Activated T-cell treated with anti-CD3 and anti-CD28 coated beads, Interleukin-2, amount 50 U/mL, for 24 hours (primary cell): ENCODE data around the gene SPINK2.

Source experiments
- DNase-seq: peaks from one replicate; pipeline ENCODE4 v3.0.0-alpha.2; 2020
- H3K27ac Mint-ChIP-seq: 2 replicates; pipeline ENCODE4 v1.8.0; 2020; ENCODE audit warnings: mild to moderate bottlenecking, mixed read lengths
- H3K27me3 Mint-ChIP-seq: 2 replicates; pipeline ENCODE4 v1.8.0; 2020; ENCODE audit warnings: mixed read lengths
- H3K36me3 Mint-ChIP-seq: 2 replicates; pipeline ENCODE4 v1.8.0; 2020; ENCODE audit warnings: low read depth, mixed read lengths
- H3K4me1 Mint-ChIP-seq: 2 replicates; pipeline ENCODE4 v1.8.0; 2020; ENCODE audit warnings: low read depth, mixed read lengths
- H3K4me3 Mint-ChIP-seq: 2 replicates; pipeline ENCODE4 v1.8.0; 2020; ENCODE audit warnings: mild to moderate bottlenecking, moderate library complexity, mixed read lengths
- H3K9me3 Mint-ChIP-seq: 2 replicates; pipeline ENCODE4 v1.8.0; 2020; ENCODE audit warnings: mixed read lengths

SPINK2 gene

DNA sequence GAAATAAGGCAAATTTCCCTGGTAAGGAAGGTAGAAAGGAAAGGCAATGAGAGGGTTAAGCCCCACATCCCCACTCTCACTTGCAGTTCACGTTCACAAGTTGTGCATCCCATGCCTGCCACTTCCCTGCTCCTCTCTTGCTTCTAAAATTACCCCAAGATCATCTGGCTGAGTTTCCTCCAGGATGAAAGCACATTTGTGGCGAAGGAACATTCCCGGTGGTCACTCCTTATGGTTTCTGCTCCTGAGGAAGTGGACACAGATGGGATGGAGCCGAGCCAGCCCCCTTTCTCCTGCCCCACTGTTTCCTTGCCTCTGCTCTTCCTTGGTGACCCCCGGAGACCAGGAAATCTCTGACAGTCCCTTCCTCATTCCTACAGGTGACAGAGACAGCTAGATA lies 37.5 kb downstream of the SPINK2 start:
- Mint-ChIP-seq H3K27ac (no peak overlapping the region), H3K9me3 (no peaks in the 10 kb centered on the region), H3K36me3 (no peaks in the 10 kb centered on the region), H3K4me3 (no peak overlapping the region), H3K27me3 (no peaks in the 10 kb centered on the region), H3K4me1 (no peaks in the 10 kb centered on the region)
- DNase-seq = no peak

DNA sequence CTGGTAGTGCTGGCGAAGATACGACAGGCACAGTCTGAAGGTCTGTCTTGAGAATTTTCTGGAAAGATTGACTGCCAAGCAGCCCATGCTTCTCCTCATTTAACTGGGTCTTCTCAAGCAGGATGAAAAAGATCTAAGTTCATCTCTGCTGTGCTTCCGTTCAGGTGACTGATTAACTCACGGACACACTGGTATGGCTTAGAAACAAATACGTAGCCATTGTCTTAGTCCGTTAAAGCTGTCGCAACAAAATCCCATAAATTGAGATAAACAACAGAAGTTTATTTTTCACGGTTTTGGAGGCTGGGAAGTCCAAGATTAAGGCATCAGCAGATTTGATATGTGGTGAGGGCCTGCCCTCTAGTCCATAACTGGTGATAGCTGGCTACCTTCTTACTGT lies 39.5 kb downstream of the SPINK2 start:
- no peaks in the 10 kb centered on the region for H3K4me1 Mint-ChIP-seq
- no peak for DNase-seq
- H3K9me3 Mint-ChIP-seq = no peaks in the 10 kb centered on the region
- no peaks in the 10 kb centered on the region for H3K27me3 Mint-ChIP-seq
- no peak overlapping the region for H3K4me3 Mint-ChIP-seq
- H3K27ac Mint-ChIP-seq = no peak overlapping the region
- H3K36me3 Mint-ChIP-seq = no peaks in the 10 kb centered on the region

DNA sequence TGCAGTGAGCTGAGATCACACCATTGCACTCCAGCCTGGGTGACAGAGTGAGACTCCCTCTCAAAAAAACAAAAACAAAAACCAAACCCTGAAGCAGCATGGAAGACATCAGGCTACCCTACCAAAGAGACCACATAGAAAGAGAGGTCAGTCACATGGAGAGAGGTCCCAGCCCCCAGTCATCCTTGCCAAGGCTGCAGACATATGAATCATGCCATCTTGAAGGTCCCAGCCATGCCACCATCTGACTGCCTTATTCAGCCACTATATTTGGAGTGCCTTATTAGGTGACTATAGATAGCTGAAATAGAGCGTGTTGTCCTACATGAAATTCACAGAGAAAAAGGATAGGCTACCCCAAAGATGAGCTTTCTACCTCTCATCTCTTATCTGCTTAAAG lies 48.2 kb downstream of the SPINK2 start:
- peaks cover 7% of the 10 kb centered on the region for H3K4me1 Mint-ChIP-seq
- no peak overlapping the region for H3K27ac Mint-ChIP-seq
- no peak for DNase-seq
- H3K36me3 Mint-ChIP-seq = no peaks in the 10 kb centered on the region
- no peaks in the 10 kb centered on the region for H3K27me3 Mint-ChIP-seq
- H3K9me3 Mint-ChIP-seq = no peaks in the 10 kb centered on the region
- H3K4me3 Mint-ChIP-seq = no peak overlapping the region

DNA sequence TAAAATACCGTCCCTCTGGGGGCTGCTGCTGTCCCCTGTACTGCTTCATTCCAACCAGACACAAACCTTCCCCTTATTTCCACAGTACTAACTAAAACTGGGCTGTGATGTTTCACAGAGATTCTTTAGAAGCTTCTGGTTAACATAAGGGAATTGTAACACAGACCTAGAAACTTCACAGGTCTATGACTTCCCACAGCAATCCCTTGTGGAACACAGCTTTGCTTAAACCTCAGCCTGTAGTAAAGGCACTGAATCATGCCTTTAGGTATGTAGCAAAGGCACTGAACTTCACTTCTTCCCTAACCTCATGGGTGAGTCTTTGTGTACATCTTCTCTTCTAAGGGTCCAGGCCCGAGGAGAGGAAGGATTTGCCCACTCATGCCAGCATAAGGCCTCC lies 49.4 kb downstream of the SPINK2 start:
- no peak overlapping the region for H3K27ac Mint-ChIP-seq
- no peaks in the 10 kb centered on the region for H3K9me3 Mint-ChIP-seq

DNA sequence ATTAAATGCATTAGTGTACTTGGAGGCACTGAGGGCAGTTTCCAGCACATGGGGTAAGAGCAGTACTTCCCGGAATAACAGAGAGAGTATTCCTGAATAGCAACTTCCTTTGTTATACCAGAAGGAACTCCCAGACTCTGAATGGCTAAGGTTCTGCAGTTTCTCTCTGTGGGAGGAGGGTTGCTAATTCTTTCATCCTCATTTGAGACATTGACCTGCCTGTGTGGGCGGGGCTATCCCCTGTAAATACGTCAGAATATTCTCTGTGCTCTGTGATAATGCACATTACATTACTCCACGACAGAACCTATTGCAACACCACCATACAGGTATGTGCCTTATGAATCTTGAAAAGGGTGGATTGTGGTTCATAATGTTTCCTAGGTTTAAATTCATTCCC lies 52.7 kb downstream of the SPINK2 start:
- Mint-ChIP-seq H3K9me3 (no peaks in the 10 kb centered on the region), H3K4me1 (peaks cover 13% of the 10 kb centered on the region), H3K4me3 (no peak overlapping the region), H3K36me3 (no peaks in the 10 kb centered on the region), H3K27me3 (no peaks in the 10 kb centered on the region), H3K27ac (no peak overlapping the region)
- DNase-seq = no peak

More for the DNA sequence above, 49.4 kb downstream of the SPINK2 start:
- Mint-ChIP-seq H3K36me3 (no peaks in the 10 kb centered on the region), H3K4me1 (peaks cover 9% of the 10 kb centered on the region), H3K4me3 (no peak overlapping the region), H3K27me3 (no peaks in the 10 kb centered on the region)
- no peak for DNase-seq

DNA sequence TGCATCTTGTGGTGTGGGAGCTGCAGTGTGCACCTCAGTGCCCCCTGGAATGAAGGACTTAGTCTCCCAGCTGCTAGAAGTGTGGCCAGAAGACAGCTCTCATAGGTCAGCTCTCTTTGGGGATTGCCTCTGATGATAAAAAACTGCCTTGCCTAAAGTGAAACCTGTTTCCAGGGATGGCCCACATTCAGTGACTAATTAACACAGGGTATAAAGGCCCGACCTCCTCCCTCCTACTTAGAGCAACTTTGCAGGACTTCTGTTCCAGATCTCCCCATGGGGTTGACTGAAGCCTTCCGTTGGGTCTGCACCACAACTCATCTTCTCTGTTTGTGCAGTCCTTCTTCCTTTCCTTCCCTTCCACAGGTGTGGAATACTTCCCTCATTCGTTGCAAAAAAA lies 53.2 kb downstream of the SPINK2 start:
- Mint-ChIP-seq H3K4me1 (peaks cover 15% of the 10 kb centered on the region), H3K27me3 (no peaks in the 10 kb centered on the region), H3K27ac (no peak overlapping the region), H3K9me3 (no peaks in the 10 kb centered on the region), H3K36me3 (no peaks in the 10 kb centered on the region), H3K4me3 (no peak overlapping the region)
- DNase-seq = no peak

DNA sequence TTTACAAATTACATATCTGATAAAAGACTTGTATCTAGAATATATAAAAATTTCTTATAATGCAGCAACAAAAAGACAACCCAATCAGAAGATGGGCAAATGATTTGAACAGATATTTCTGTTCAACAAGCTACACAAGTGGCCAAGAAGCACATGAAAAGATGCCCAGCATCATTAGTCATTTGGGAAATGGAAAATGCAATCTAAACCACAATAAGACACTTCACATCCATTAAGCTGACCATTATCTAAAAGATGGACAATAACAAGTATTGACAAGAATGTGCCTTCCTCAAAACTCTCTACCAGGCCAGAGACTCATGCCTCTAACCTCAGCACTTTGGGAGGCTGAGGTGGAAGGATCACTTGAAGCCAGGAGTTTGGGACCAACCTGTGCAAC lies 53.9 kb downstream of the SPINK2 start:
- no peak for DNase-seq
- H3K27me3 Mint-ChIP-seq = no peaks in the 10 kb centered on the region
- H3K27ac Mint-ChIP-seq = no peak overlapping the region
- H3K4me3 Mint-ChIP-seq = no peak overlapping the region
- peaks cover 21% of the 10 kb centered on the region for H3K4me1 Mint-ChIP-seq
- no peaks in the 10 kb centered on the region for H3K9me3 Mint-ChIP-seq
- H3K36me3 Mint-ChIP-seq = no peaks in the 10 kb centered on the region

DNA sequence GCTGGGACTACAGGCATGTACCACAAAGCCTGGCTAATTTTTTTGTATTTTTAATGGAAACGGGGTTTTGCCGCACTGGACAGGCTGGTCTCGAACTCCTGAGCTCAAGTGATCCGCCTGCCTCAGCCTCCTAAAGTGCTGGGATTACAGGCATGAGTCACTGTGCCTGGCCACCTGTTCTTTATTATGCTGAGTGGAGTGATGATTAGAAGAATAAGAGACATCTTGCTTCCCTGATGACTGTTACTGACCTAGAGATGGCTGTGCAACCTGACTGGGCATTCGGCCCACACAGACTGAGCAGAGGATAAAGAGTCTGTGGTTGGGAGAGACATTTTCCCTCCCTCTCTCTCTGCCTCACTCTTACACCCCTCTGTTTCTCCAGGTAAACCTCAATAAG lies 56.7 kb downstream of the SPINK2 start:
- Mint-ChIP-seq H3K27ac (no peak overlapping the region), H3K4me3 (no peak overlapping the region), H3K27me3 (no peaks in the 10 kb centered on the region), H3K4me1 (peaks cover 31% of the 10 kb centered on the region), H3K9me3 (no peaks in the 10 kb centered on the region), H3K36me3 (no peaks in the 10 kb centered on the region)
- DNase-seq = no peak

DNA sequence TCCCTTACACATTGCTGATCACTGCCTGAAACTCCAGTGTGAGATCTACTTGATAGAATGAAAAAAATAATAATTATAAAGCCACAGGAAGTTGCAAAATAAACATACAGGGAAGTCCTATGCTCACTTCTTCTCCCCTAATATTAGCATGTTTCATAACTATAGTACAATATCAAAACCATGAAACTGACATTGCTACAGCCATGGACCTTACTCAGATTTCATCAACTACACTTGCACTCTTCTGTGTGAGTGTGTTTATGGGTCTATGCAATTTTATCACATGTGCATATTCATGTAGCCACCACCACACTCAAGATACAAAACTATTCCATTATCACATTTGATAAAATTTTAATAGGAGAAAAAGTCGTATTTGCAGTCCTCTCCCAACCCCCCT lies 57.3 kb downstream of the SPINK2 start:
- peaks cover 33% of the 10 kb centered on the region for H3K4me1 Mint-ChIP-seq

DNA sequence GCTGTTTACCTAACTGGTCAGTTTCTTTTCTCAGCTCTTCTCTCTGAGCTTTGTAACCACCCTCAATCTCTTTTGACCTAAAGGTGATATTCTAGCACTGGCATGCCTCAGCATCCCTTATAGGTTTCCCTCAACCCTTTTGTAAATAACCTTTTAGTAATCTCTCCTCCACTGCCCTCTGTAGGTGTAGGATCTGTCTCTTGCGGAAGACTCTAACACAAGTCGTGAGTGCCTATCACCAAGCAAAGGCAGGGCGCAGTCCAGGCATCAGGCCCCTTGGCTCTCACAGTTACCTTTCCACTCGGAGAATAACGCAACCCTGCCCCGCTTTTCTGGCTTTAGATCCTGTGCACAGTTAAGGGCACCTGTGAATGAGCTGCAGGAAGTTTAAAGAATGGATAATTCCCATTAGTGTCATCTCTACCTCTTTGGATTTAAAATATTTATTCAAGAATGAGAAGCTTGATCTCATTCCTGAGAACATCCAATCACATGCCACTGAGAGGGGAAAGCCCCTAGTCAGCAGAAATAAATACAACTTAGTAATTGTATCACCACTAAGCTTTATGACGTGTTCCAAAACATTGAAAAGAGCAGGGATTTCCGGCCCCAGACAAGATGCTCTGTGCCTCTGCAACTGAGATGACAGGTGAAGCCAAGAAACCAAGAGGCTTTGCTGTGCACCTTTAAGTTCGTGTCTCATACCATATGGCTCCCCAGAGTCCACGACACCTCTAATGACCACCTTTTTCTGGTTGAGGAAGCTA lies 58.8 kb downstream of the SPINK2 start:
- H3K4me3 Mint-ChIP-seq = no peak overlapping the region
- DNase-seq = no peak
- peaks cover 42% of the 10 kb centered on the region for H3K4me1 Mint-ChIP-seq
- H3K9me3 Mint-ChIP-seq = no peaks in the 10 kb centered on the region
- no peak overlapping the region for H3K27ac Mint-ChIP-seq
- no peaks in the 10 kb centered on the region for H3K36me3 Mint-ChIP-seq
- no peaks in the 10 kb centered on the region for H3K27me3 Mint-ChIP-seq

More for the DNA sequence above, 57.3 kb downstream of the SPINK2 start:
- Mint-ChIP-seq H3K36me3 (no peaks in the 10 kb centered on the region), H3K27ac (no peak overlapping the region), H3K27me3 (no peaks in the 10 kb centered on the region), H3K9me3 (no peaks in the 10 kb centered on the region), H3K4me3 (no peak overlapping the region)
- DNase-seq = no peak

DNA sequence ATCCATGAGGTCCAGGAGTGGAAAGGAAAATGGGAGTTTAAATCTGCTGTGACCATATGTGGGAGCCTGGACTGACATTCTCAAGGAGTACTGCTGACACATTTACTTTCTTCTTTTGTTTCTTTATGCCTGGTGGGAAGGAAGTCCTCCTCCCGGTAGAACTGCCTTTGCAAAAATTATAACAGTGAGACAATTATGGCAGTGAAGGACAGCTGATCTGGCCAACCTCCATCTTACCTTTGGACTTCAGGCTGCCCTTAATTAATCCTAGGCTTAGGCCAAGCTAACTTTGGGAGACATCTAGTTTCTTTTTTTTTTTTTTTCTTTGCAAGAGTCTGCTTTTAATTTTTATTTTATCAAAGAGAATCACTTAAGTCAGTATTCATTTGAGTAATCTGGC lies 61.3 kb downstream of the SPINK2 start:
- Mint-ChIP-seq H3K9me3 (no peaks in the 10 kb centered on the region), H3K27me3 (no peaks in the 10 kb centered on the region), H3K36me3 (no peaks in the 10 kb centered on the region), H3K4me3 (no peak overlapping the region), H3K4me1 (peaks cover 62% of the 10 kb centered on the region), H3K27ac (no peak overlapping the region)
- DNase-seq = no peak
